Measurements from ENCODE around the gene SLC34A3.

Gene SLC34A3

GRCh38 chr9:137230705-137231371, at the start of gene SLC34A3:
SLC34A3 (plus strand) TSS chr9:137230901; CDS start chr9:137231703, 802 bp downstream.
- no peak for DNase-seq

- no peak for DNase-seq
Measured at GRCh38 chr9:137181680-137182079, 49.0 kb upstream of the SLC34A3 start.

- no peak for DNase-seq
Measured at GRCh38 chr9:137182836-137183235, 47.9 kb upstream of the SLC34A3 start.

- no peak for DNase-seq
Measured at GRCh38 chr9:137183980-137184595, 46.6 kb upstream of the SLC34A3 start.

- no peak for DNase-seq
Measured at GRCh38 chr9:137184881-137185660, 45.6 kb upstream of the SLC34A3 start.

GRCh38 chr9:137185921-137186320, 44.8 kb upstream of the SLC34A3 start:
- DNase-seq: no peak

- no peak for DNase-seq
Measured at GRCh38 chr9:137186385-137186784, 44.3 kb upstream of the SLC34A3 start.

- DNase-seq: no peak
Measured at GRCh38 chr9:137187386-137187785, 43.3 kb upstream of the SLC34A3 start.

- no peak for DNase-seq
Measured at GRCh38 chr9:137188086-137188489, 42.6 kb upstream of the SLC34A3 start.

GRCh38 chr9:137188490-137189296, 42.0 kb upstream of the SLC34A3 start, which contains the start of the genes ANAPC2 and SSNA1:
ANAPC2 (minus strand) TSS chr9:137188560; CDS start chr9:137188532, 28 bp downstream.
SSNA1 (plus strand) TSS chr9:137188676; CDS start chr9:137188727, 51 bp downstream.
- DNase-seq: peak; percentile 90 to 91

- no peak for DNase-seq
Measured at GRCh38 chr9:137189297-137190295, 41.1 kb upstream of the SLC34A3 start.

- DNase-seq: no peak
Measured at GRCh38 chr9:137190315-137190856, 40.3 kb upstream of the SLC34A3 start.

- DNase-seq: no peak
Measured at GRCh38 chr9:137191245-137191644, 39.5 kb upstream of the SLC34A3 start.

- DNase-seq: no peak
Measured at GRCh38 chr9:137191691-137192447, 38.8 kb upstream of the SLC34A3 start.

- DNase-seq: no peak
Measured at GRCh38 chr9:137192448-137192780, 38.3 kb upstream of the SLC34A3 start.

GRCh38 chr9:137192859-137193258, 37.8 kb upstream of the SLC34A3 start:
- no peak for DNase-seq

- DNase-seq: no peak
Measured at GRCh38 chr9:137193771-137194170, 36.9 kb upstream of the SLC34A3 start.

- no peak for DNase-seq
Measured at GRCh38 chr9:137194388-137194787, 36.3 kb upstream of the SLC34A3 start.

- DNase-seq: no peak
Measured at GRCh38 chr9:137194909-137195308, 35.8 kb upstream of the SLC34A3 start.

- DNase-seq: peak; percentile 48 to 62
Measured at GRCh38 chr9:137195525-137196220, 35.0 kb upstream of the SLC34A3 start.
